ENCODE data around the gene NKX2-3. TPM values are rescaled to one million over a fixed set of nuclear protein-coding genes. Genes with fewer than 3 reads are reported as not detected.

NKX2-3 gene
- total RNA-seq, 1 donor from 2014 or later: not detected

DNA sequence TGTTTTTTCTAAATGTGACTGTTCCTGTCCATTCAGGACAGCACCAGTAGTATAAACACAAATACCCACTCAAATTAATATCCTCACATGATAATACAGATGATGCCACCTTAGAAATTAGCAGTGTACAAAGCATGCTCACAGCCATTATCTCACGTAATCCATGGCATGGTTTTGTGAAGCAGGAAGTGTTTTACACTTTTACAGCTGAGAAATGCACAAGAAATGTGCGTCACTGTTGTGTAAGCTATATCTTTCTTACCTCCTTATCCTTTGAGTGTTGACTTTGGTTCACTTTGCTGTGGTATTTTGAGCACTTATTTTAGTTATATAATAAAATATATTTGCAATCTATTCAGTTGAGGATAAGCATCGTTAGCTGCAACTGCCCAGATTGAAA, 31.6 kb downstream of the NKX2-3 start:
- intact Hi-C loops (cut with micrococcal nuclease): no loop called here
- Histone ChIP-seq H3K36me3 (no peaks in the 10 kb centered on the region), H3K4me3 (no peak overlapping the region), H3K9me3 (replicated peaks) (no peaks in the 10 kb centered on the region), H3K27ac (replicated peaks) (no peak overlapping the region), H3K27me3 (ENCODE audit: low read depth) (peaks cover 87% of the 10 kb centered on the region), H3K4me1 (no peaks in the 10 kb centered on the region)
- DNase-seq: no peak
- TF ChIP-seq, protein P1, sequence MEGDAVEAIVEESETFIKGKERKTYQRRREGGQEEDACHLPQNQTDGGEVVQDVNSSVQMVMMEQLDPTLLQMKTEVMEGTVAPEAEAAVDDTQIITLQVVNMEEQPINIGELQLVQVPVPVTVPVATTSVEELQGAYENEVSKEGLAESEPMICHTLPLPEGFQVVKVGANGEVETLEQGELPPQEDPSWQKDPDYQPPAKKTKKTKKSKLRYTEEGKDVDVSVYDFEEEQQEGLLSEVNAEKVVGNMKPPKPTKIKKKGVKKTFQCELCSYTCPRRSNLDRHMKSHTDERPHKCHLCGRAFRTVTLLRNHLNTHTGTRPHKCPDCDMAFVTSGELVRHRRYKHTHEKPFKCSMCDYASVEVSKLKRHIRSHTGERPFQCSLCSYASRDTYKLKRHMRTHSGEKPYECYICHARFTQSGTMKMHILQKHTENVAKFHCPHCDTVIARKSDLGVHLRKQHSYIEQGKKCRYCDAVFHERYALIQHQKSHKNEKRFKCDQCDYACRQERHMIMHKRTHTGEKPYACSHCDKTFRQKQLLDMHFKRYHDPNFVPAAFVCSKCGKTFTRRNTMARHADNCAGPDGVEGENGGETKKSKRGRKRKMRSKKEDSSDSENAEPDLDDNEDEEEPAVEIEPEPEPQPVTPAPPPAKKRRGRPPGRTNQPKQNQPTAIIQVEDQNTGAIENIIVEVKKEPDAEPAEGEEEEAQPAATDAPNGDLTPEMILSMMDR (IDR thresholded peaks at IDR 0.05; ENCODE audit: borderline replicate concordance): no peak

- H3K4me3 ChIP-seq: no peak overlapping the region
- no peak for DNase-seq
- H3K9me3 ChIP-seq (replicated peaks): no peaks in the 10 kb centered on the region
- H3K36me3 ChIP-seq: no peaks in the 10 kb centered on the region
- intact Hi-C loops (cut with micrococcal nuclease): no loop called here
- H3K27ac ChIP-seq (replicated peaks): no peak overlapping the region
- no peaks in the 10 kb centered on the region for H3K4me1 ChIP-seq
- H3K27me3 ChIP-seq (ENCODE audit: low read depth): peaks cover 87% of the 10 kb centered on the region
- TF ChIP-seq, protein P1 (IDR thresholded peaks at IDR 0.05; ENCODE audit: borderline replicate concordance): no peak
These were observed 32.4 kb downstream of the NKX2-3 start for GRCh38 chr10:99565166-99565565.

DNA sequence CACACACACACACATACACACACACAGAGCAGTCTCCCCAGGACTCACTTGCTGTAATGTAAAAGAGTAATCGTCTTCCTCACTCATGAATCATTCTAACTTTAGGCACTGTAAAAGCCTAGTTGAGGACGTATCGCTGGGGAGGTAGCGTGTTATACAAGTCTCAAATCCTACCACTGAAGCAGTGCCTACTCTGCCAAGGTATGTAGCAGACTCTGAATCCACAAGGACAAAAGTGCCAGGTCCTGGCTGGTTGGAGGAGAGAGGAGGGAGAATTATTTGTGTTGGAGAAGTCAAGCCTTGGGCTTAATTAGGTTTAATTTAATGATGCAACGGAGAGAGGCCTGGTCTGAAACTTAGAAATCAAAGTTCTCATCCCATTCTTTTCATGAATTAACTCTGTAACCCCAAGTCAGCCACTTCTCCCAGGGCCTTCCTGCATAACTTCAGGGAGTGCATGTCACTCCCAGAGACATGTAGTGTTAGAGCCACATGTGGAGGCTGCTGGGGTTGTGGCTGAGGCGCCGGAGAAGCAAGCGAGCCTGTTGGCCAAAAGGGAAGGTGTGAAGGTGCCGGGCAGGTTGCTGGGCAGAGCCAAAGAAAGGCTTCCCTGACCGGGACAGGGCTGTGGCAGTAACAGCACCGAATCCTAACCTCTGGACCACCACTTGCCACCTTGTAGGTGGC, 36.7 kb downstream of the NKX2-3 start:
- no peaks in the 10 kb centered on the region for H3K4me1 ChIP-seq
- H3K9me3 ChIP-seq (replicated peaks): no peaks in the 10 kb centered on the region
- no peak overlapping the region for H3K27ac ChIP-seq (replicated peaks)
- no peak overlapping the region for H3K4me3 ChIP-seq
- no peaks in the 10 kb centered on the region for H3K36me3 ChIP-seq
- intact Hi-C loops (cut with micrococcal nuclease): no loop called here
- peaks cover 81% of the 10 kb centered on the region for H3K27me3 ChIP-seq (ENCODE audit: low read depth)
- no peak for DNase-seq
- TF ChIP-seq, protein P1 (IDR thresholded peaks at IDR 0.05; ENCODE audit: borderline replicate concordance): no peak

DNA sequence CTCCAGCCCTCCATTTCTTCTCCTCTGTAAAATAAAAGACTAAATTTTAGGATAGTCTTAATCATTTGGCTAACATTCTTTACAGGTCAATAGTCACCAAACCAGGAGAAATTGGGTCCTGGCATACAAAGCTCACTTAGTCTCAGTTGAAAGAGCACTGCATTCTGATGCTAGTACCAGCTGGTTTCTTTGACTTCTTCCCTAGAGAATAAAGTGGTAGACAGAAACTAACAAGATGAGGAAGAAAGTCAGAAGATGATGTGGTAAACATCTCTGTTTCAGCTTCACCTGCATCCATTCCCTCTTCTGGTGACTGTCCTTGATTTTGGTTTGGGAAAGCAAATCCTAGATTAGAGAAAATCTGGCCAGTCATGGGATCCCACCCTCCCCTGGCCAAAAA, 37.2 kb downstream of the NKX2-3 start:
- H3K4me1 ChIP-seq: no peaks in the 10 kb centered on the region
- H3K36me3 ChIP-seq: no peaks in the 10 kb centered on the region
- no peak overlapping the region for H3K27ac ChIP-seq (replicated peaks)
- H3K9me3 ChIP-seq (replicated peaks): no peaks in the 10 kb centered on the region
- TF ChIP-seq, protein P1 (IDR thresholded peaks at IDR 0.05; ENCODE audit: borderline replicate concordance): no peak
- no peak for DNase-seq
- intact Hi-C loops (cut with micrococcal nuclease): no loop called here
- peaks cover 75% of the 10 kb centered on the region for H3K27me3 ChIP-seq (ENCODE audit: low read depth)
- no peak overlapping the region for H3K4me3 ChIP-seq

- no peak overlapping the region for H3K27ac ChIP-seq (replicated peaks)
- TF ChIP-seq, protein P1 (IDR thresholded peaks at IDR 0.05; ENCODE audit: borderline replicate concordance): no peak
- no peaks in the 10 kb centered on the region for H3K36me3 ChIP-seq
- no peak overlapping the region for H3K4me3 ChIP-seq
- intact Hi-C loops (cut with micrococcal nuclease): no loop called here
- no peaks in the 10 kb centered on the region for H3K9me3 ChIP-seq (replicated peaks)
- peaks cover 57% of the 10 kb centered on the region for H3K27me3 ChIP-seq (ENCODE audit: low read depth)
- DNase-seq: no peak
- no peaks in the 10 kb centered on the region for H3K4me1 ChIP-seq
These were observed 39.1 kb downstream of the NKX2-3 start for GRCh38 chr10:99571816-99572215.
